Thyroid gland (tissue), 4 donors: ENCODE results near the gene EXT2.

ENCODE experiments used
- POLR2A ChIP-seq, 2 donors: fragments of 450-650 bp; IDR thresholded peaks; one replicate each; pipeline ENCODE4 v1.6.1; 2017; ENCODE audit warnings: antibody characterized with exemption in 2 of 2, mild to moderate bottlenecking in 2 of 2, moderate library complexity in 1 of 2
- TF ChIP-seq, protein P1 (sequence below), 6 experiments: fragments of 200-600 bp in 3 of 6; fragments of 450-650 bp in 3 of 6; sonication (generic) in 3 of 6; IDR thresholded peaks; one replicate each; pipeline ENCODE4 v1.5.1; 2016 to 2019; ENCODE audit warnings: antibody characterized with exemption in 6 of 6, mild to moderate bottlenecking in 2 of 6, inconsistent platforms in 1 of 6, moderate library complexity in 1 of 6

DNA sequence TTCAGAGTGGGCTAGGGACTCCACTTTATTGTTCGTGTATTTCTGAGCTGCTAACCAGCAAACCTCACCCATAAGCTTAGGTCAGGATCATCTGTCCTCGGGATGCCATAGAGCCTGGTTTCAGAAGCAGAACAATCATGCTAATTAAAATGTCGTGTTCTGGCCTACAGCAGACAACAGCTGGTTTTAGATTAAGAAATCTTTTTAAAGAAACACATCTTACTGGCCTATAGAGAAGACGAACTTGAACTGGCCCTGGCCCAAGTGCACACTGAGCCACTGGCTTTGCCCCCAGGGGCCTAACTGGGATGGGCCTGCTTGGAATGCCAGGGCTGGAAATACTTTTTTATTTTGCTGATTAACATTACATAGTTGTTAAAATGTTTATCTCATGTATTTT lies 151.2 kb downstream of the EXT2 start:
- TF ChIP-seq, protein P1, sequence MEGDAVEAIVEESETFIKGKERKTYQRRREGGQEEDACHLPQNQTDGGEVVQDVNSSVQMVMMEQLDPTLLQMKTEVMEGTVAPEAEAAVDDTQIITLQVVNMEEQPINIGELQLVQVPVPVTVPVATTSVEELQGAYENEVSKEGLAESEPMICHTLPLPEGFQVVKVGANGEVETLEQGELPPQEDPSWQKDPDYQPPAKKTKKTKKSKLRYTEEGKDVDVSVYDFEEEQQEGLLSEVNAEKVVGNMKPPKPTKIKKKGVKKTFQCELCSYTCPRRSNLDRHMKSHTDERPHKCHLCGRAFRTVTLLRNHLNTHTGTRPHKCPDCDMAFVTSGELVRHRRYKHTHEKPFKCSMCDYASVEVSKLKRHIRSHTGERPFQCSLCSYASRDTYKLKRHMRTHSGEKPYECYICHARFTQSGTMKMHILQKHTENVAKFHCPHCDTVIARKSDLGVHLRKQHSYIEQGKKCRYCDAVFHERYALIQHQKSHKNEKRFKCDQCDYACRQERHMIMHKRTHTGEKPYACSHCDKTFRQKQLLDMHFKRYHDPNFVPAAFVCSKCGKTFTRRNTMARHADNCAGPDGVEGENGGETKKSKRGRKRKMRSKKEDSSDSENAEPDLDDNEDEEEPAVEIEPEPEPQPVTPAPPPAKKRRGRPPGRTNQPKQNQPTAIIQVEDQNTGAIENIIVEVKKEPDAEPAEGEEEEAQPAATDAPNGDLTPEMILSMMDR (IDR thresholded peaks at IDR 0.05): no peak
- TF ChIP-seq POLR2A (IDR thresholded peaks at IDR 0.05): no peak
